Fibroblast of peridontal ligament (primary cell): ENCODE measurements around the gene FHIT.
"Not testable (repeated sequence)": the region's sequence is repeated elsewhere in the genome, so short reads cannot be mapped to it uniquely, and the experiment has no call there.

Experiments used
- DNase-seq: peaks from one replicate; pipeline ENCODE4 v3.0.0-alpha.2; 2010; ENCODE audit errors: extremely low read depth

The FHIT gene

GRCh38 chr3:61226166-61226686, 25.0 kb downstream of the FHIT start:
- no peak for DNase-seq

- no peak for DNase-seq
Measured at GRCh38 chr3:61224823-61225222, 26.4 kb downstream of the FHIT start.

- DNase-seq = no peak
Measured at GRCh38 chr3:61223451-61223850, 27.8 kb downstream of the FHIT start.

GRCh38 chr3:61222467-61222866, 28.8 kb downstream of the FHIT start:
- DNase-seq = no peak

DNA sequence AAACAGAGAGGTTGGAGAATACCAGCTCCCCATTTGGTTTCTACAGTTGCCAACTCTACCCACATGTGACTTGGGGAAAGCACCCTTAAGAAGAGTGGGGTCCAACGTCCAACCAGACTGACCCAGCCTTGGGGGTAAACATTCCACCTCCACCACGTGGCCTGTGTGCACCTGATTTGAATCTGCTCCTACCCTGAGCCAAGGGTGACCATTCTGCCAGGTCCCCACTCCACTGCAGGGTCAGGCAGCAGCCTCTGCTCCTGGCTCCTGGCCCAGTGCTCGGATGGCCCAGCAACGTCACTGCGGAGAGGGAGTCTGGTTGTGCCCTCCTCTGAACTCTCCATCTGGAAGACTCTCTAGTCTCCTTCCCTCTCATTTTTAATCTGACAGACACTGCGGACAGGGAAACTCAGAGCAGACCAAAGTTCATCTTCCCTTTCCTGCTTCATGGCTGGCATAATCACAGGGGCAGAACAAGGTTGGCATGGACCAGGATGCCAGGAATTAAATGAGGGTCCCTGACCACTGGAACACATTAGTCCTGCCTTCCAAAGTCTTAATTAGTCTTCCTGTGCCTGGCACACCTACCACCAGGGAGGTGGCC, 29.4 kb downstream of the FHIT start:
- DNase-seq = no peak

GRCh38 chr3:61218504-61218903, 32.7 kb downstream of the FHIT start:
- no peak for DNase-seq

DNA sequence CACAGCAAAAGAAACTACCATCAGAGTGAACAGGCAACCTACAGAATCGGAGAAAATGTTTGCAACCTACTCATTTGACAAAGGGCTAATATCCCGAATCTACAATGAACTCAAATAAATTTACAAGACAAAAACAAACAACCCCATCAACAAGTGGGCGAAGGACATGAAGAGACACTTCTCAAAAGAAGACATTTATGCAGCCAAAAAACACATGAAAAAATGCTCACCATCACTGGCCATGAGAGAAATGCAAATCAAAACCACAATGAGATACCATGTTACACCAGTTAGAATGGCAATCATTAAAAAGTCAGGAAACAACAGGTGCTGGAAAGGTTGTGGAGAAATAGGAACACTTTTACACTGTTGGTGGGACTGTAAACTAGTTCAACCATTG, 35.1 kb downstream of the FHIT start:
- not testable (repeated sequence) for DNase-seq

- DNase-seq = no peak
Measured at GRCh38 chr3:61202086-61202485, 49.2 kb downstream of the FHIT start.

DNA sequence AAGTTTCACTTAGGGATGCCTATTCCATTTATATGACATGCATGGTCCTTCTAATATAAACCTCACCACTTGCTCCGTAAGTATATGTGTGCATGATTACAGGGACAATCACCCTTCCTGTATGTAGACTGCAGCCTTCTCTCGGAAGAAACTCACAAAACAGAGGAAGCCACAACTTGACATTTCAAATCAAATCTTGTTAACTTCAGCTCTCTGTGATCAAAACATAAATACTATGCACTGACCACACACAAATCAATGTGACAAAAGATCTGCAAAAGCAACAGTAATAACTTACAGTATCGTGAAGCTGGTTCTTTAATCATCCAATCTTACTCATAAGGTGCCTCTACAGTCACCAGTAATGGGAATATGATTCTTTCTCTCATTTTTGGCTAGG, 50.2 kb downstream of the FHIT start:
- no peak for DNase-seq

DNA sequence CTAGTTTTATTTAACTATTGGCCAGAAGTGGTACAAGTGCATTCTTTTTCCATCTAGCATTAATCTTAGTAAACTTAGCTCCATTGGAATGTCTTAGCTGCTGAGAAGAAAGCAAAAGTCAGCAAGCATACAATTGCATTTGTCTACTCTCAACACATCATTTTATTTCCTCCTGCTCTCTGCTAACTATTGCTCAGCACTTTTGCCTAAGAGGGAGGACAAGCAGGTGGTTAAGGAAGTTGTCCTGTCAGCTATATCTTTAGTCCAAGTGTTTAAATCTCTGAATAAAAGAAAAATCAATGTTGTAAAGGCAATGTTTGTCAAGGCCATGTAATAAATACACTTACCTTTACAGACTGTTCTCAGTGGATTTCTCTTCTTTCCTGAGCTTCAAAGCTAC, 51.0 kb downstream of the FHIT start:
- no peak for DNase-seq

GRCh38 chr3:61199843-61200242, 51.4 kb downstream of the FHIT start:
- DNase-seq = no peak

- DNase-seq = no peak
Measured at GRCh38 chr3:61194892-61195538, 56.2 kb downstream of the FHIT start.

DNA sequence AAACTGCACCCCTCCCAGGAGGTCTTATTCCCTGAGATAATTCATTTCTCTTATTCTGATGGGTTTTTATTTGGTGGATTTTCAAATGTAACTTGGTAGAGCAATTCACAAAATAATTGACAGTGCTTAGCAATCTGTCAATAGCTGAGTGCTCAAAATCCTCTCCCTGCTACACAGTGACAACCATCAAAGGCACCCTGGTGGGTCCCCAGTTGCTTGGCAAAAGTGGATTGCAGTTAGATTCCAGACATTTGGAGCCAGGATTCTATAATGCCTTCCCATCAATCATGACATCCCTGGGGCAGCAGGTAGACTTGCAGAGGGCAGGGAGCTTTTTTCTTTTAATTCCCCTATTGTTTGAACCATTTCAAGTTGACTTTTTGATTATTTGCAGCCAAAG, 59.0 kb downstream of the FHIT start:
- DNase-seq = no peak

- DNase-seq = not testable (repeated sequence)
Measured at GRCh38 chr3:61190205-61190604, 61.0 kb downstream of the FHIT start.

- DNase-seq = no peak
Measured at GRCh38 chr3:61186030-61186429, 65.2 kb downstream of the FHIT start.

- no peak for DNase-seq
Measured at GRCh38 chr3:61184956-61185355, 66.3 kb downstream of the FHIT start.

DNA sequence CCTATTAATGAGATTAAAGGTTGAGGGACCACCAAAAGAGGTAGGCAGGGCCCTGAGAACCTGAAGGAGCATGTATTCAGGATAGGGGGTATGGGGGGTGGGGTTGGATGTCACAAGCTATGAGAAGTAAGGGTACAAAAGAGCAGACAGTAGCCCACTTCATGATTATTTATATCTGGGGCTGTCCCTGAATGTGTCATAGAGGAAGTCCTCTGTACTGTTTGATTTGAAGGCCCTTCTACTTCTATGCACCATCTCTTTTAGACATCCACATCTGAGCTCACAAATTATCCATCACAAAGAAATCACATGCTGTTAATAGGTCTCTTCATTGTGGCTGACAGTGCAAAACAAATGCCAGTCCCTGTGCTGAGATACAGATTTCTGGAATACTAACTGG, 68.6 kb downstream of the FHIT start:
- DNase-seq = no peak

DNA sequence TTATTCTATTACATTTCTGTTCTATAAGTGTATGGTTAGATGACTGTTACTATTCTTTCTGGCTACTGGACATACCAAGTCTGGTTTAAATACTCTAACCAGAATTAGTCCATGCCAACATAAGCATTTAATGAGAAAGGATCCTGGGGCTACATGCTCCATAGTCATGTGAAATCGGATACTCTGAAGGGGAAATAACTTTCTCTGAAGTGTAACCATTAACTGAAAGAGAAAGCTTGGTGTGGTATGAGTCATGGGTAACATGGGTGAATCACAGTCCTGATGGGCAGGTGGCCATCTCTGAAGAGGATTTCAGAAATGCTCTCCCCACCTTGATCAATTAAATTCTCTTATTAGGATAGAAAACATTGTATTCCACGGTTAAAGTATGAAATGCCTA, 69.4 kb downstream of the FHIT start:
- no peak for DNase-seq

DNA sequence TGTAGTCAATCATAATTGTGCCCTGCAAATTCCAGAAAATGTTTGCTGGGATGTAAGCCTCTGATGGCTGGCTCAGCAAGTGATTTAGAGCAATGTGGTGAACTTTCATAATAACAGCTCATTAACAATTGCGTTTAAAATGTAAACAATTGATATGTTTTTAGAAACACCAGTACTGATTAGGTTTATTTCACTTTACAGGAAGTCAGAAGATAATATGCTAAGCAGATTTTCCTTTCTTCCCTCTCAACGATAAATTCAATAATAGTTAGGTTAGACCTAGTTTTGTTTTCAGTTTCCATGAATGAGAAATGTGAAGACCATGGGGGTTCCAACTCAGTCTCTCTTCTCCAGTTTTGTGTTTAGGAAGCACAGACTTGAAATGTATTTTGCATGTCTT, 71.0 kb downstream of the FHIT start:
- DNase-seq = no peak

DNA sequence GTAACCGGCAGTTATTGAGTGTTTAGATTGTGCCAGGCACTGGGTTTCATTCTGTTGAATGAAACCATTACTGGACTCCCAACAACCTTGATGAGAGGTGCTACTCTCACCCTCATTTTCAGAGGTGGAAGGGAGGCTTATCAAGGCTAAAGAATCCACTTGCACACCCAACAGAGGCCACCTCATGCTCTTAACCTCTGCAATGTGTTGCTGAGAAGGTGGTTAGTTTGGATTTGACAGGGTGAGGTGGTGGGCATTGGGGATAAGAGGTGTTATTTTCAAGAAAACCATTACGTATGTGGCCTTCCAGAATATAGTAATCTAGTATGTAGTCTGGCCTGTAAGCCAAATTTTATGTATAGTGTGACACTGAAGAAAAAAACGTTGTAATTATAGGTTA, 73.1 kb downstream of the FHIT start:
- no peak for DNase-seq

- no peak for DNase-seq
Measured at GRCh38 chr3:61177450-61177849, 73.8 kb downstream of the FHIT start.

GRCh38 chr3:61173676-61174075, 77.6 kb downstream of the FHIT start:
- DNase-seq = no peak

- no peak for DNase-seq
Measured at GRCh38 chr3:61172684-61173083, 78.6 kb downstream of the FHIT start.

- DNase-seq = no peak
Measured at GRCh38 chr3:61172203-61172602, 79.0 kb downstream of the FHIT start.
